GM21381 (cell line): ENCODE measurements around the gene CCSER1.

Experiments
- ATAC-seq: cut with Tn5 transposase; IDR thresholded peaks from one replicate; pipeline ENCODE4 v1.9.1; 2021; ENCODE audit warnings: mild to moderate bottlenecking, moderate library complexity; ENCODE audit not compliant: unreplicated experiment

The CCSER1 gene

DNA sequence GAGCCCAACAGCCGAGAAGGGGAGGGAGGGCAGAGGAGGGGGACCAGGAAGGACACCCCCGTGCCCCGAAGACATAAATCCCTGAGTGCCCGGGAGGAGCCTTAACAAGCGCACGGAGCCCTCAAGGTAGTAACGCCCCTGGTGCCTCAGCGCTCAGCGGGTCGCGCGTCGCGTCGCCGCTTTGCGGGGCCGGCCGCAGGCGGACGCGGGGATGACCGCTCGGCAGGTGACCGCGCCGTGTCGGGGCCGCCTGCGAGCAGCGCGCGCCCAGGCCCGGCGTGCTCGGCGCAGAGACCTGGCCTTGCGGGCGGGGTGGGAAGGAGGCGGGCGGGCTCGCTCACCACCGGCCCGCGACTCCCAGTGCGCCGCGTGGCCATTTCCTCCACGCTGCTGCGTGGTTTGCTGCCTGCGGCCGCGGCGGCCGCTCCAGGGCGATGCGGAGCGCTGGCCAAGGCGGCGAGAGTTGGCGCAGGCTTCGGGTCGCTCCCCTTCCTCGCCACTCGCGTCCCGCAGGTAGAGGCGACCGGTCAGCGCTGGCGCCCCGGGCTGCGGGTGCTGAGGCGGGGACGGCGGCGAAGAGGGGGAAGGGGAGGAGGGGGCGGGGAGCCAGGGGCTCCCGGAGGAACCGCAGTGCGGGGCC, 632 bp downstream of the CCSER1 start:
- ATAC-seq = peak; percentile 26

DNA sequence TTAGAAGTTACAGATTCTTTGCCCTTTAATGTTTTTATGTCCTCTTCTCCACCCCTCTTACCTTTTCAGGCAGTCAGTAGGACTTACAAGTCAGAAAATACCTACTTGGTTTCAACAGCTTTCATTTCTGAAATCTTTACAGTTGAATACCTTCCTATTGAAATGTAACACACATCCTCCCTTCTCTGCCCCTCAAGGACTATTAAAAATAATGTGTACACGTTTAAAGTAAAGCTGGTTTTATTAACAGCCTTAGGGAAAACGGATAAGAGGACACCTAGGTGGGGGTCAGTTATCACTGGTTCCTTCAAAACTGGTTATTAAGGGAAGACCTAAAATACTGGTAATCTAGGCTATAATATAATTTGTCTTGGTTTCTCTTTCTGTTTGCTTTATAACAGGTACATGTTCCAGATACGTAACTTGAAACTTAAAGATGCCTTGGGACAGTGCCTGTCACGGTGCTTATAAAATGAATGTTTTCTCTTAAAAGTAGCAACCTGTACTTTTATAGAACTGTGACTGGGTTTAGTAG, 1.8 kb downstream of the CCSER1 start:
- no peak for ATAC-seq

DNA sequence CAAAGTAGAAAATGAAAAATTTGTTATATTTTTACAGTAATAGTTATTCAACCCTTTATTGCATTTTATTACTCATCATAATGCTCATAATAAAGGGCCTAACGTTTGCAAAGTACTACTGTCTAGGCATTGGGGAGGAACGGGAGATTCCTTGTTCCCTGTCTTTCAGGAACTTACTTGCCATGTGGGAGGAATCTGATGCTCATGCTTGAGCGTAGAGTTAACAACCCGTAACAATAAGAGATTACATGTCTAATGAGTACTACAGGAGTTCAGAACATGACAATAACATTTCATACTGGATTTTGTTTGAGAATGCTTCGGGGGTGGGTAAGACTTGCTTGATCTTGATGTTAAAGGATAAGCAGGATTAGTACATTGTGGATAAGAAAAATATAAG, 2.9 kb downstream of the CCSER1 start:
- no peak for ATAC-seq

- ATAC-seq = no peak
Measured at GRCh38 chr4:90137555-90137954, 10.4 kb downstream of the CCSER1 start.

DNA sequence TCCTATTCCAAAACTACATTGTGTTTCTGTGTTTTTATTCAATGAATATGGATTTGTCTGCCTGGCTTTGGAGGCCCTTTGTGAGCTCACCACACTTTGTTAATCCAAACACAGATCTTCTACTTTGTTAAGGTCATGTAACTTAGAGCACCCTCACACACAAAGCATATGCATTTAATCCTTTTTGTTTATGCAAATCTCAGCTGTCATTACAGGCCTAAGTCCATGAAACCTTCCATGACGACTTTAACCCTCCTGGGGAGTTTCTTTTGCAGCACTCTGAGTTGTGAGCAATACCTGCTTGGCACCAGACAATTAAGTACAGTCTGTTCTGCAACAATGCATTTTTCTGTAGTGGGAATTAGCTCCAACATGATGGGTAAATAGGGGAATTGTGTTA, 14.9 kb downstream of the CCSER1 start:
- ATAC-seq = no peak

- no peak for ATAC-seq
Measured at GRCh38 chr4:90145319-90145718, 18.1 kb downstream of the CCSER1 start.

- no peak for ATAC-seq
Measured at GRCh38 chr4:90146306-90146705, 19.1 kb downstream of the CCSER1 start.

- ATAC-seq = no peak
Measured at GRCh38 chr4:90148574-90149148, 21.5 kb downstream of the CCSER1 start.

DNA sequence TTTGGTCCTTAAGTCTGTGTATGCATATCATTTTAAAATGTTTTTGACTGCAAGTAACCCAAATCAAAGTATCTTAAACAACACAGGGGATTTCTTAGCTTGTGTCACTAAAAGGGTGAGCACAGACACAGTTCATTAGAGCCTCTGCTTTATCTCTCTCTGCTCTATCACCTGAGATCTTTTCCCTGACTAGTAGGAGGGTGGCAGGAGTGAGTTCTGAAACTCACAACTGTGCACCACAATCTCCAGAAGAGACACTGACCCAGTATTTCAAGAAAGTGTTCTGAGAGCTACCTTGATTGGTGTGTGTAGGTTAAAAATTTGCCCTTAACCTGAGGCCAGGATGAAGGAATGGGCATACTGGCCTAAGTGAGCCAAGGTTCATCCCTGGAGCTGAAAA, 24.8 kb downstream of the CCSER1 start:
- no peak for ATAC-seq

DNA sequence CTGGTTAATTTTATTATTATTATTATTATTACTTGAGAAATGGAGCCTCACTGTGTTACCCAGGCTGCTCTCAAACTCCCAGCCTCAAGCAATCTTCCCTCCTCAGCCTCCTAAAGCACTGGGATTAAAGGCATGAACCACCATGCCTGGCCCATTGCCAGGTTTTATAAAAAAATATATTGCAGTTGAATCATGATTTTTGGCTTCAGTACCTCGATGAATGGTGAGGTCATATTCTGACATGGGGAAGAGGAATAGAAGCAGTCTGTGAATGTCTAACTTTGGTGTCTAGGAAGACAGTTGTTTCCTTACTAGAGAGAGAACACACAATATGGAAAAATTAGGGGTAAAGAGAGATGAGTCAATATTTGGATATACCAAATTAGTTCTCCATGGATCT, 32.0 kb downstream of the CCSER1 start:
- ATAC-seq = no peak

GRCh38 chr4:90160044-90160443, 32.9 kb downstream of the CCSER1 start:
- ATAC-seq = no peak

- ATAC-seq = no peak
Measured at GRCh38 chr4:90162566-90162965, 35.4 kb downstream of the CCSER1 start.

GRCh38 chr4:90163872-90164271, 36.7 kb downstream of the CCSER1 start:
- no peak for ATAC-seq

DNA sequence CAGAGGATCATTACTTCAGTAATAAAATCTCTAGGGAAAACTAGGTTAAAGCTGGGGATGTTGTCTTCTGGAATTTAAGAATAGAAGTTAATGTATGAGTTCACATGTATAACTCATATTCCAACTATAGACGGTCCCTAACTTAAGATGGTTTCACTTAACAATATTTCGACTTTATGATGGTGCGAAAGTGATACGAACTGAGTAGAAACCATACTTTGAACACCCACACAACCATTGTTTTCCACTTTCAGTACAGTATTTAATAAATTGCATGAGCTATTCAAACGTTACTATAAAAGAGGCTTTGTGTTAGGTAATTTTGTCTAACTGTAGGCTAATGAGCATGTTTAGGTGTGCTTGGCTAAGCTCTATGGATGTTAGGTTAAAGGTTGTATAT, 38.7 kb downstream of the CCSER1 start:
- ATAC-seq = no peak

DNA sequence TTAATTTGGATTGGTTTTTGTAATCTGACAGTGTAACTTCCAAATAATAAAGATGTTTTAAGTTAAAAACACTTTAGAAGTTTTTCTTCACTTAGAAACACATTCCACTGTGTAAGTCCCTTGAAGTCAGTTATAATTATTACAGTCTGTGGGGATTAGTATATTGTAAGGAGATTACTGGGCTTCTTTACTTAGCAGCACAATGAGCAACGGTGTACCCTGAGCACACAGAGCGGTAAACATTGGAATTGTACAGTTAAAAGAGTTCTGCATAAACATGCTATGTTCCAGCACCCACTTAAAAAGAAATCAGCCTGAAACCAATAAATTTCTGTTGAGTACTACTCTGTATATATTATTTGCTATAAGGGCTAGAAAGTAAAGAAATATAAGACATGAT, 44.3 kb downstream of the CCSER1 start:
- ATAC-seq = no peak

GRCh38 chr4:90174621-90175023, 47.4 kb downstream of the CCSER1 start:
- no peak for ATAC-seq

- ATAC-seq = no peak
Measured at GRCh38 chr4:90181644-90182043, 54.5 kb downstream of the CCSER1 start.

DNA sequence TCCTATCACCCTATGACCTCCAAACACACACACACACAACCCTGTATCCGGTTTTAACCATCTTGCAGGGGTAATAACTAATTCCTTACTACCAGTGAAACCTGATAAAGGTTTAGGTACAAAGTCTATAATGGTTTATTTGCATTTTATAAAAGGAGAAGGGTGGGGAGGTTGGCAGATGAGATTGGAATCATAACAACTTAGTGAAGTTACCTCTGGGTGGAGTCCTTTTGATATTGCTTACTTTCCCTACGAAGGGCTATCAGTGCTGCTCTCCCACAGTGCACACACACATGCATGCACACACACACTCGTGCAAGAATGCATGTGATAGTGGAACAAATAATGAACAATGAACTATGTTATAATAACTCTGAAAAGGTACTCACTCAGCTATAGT, 56.1 kb downstream of the CCSER1 start:
- ATAC-seq = no peak

GRCh38 chr4:90184560-90184959, 57.4 kb downstream of the CCSER1 start:
- ATAC-seq = no peak

DNA sequence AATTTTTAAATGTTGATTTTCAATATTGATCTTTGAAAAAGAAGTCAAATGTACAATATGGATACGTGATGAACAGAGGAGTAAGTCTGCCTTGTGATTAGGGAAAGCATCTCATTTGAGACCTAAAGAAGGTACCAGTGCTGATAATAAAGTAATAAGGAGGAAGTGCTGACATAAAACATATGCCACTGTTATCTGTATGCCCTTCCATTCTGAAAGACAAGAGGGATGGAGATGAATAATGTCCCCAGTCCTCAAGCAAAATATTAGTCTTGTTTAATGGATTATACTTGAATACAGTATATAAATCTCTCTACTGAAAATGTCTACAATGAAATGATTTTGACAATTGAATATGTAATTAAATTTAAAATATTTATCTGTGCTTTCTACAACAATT, 58.2 kb downstream of the CCSER1 start:
- ATAC-seq = no peak

- no peak for ATAC-seq
Measured at GRCh38 chr4:90186229-90186628, 59.0 kb downstream of the CCSER1 start.

DNA sequence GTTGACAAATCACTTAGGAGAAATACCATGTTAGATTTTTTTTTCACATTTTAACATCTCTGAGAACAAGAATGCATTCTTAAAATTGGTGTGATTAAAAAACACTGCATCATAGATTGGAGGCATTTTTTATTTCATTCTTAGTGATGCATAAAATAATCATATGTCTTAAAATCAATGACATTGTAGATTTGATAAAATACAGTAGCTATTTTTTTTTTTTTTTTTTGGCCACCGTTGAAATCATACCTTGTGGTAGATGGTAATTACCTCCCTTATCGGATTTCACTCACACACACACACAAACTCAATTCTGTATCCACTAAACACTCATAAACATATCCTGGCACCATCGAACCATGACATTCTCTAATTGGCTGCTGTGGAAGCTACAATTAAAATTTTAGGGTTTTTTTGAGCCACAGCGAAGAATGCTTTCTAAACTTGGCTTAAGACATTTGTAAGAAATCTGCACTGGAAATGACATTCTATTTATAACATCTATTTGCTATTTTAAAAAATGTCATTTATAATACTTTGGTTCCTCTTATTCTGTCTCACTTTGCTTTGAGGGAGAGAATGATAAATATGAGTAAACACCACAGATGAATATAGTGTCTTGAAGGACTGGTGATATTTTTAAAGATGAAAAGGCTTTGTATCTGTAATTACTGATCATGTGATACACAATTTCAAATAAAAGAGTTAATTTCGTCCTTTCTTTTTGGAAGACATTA, 60.1 kb downstream of the CCSER1 start:
- no peak for ATAC-seq
